Stimulated activated CD4-positive, alpha-beta T cell treated with anti-CD3 and anti-CD28 coated beads, Interleukin-12 subunit alpha, Interleukin-12 subunit beta, amount 100 ng/mL, for 4 hours (primary cell): ENCODE results near the gene KRT80.

Experiments used
- DNase-seq: peaks from one replicate; pipeline ENCODE4 v3.0.0-alpha.2; 2020

Gene KRT80

DNA sequence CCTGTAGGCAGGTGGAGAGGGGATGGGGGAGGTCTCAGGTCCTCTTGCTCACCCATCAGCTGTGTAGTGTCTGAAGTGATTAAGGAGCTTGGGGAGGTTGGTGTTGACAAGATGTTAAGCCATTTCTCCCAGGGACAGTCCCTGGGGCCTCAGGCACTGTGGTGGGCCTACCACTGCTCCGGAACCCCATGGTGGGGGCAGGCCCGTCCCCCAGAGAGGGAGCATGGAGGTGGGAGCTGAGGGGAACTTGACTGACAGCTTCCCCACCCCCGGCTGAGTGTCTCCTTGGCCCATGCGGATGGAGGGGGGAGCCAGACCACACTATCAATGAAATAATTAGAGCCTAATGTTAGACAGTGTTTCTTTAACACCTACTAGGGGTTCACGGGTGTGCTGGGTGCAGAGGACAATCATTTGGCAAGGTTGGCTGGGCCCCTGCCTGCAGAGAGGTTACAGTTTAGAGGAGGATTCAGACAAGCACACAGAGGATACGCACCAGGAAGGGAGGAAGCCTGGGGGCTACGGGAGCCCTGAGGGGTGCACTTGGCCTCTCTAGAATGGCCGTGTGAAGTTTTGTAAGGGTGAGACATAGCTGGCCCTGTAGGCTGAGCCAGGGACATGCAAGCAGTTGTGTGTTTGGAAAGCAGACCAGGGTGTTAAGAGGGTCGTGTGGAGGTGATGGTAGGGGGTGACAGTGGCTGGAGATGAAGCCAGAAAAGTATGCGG, 19.3 kb upstream of the KRT80 start:
- DNase-seq = no peak

DNA sequence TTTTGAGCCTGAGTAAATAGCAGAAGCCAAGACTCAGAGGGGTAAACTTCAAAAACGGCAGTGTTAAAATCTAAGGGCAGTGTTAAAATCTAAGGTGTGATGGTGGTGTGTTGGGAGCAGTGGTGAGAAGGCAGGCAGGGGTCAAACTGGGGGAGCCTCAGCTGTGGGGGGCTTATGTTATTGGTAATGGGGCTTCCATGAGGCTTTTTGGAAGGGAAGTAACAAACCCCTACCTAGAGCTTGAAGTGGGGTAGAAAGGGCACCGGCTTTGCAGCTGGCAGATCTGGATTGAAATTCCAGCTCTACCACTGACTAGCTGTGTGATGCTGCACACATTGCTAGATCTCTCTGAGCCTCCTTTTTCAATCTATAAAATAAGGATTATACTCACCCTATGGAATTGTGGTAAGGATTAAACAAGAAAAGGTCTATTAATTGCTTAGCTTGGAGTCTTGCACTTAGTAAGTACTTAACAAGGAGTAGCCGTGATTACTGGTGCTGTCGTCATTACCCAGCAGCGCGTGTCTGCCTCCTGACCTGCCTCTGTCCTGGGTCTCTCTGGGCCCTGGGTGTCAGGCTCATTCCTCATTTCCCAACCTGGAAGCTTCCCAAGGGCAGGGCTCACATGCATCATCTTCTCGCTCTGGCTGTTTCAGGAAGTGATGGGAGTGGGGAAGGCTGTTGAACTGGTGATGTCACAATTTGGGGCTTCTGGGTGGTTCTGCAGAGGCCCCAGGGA, 18.5 kb upstream of the KRT80 start:
- no peak for DNase-seq

DNA sequence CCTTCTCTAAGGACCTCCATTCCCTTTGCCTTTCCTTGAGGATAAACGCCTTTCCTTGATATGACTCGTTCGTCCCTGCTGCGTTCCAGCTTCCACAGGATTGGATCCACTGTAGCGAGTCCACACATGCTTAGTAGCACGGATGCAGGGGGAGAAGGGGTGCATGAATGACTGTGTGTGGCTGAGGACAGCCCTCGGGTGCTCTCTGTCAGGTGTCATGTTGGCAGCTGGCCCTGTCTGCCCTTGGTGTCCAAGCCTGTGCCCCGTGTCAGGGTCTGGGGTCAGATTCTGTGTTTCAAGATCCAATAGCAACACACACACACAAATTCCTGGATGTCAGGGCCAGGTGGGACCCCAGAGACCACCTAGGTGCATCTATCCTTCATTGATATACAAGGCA, 17.5 kb upstream of the KRT80 start:
- no peak for DNase-seq

DNA sequence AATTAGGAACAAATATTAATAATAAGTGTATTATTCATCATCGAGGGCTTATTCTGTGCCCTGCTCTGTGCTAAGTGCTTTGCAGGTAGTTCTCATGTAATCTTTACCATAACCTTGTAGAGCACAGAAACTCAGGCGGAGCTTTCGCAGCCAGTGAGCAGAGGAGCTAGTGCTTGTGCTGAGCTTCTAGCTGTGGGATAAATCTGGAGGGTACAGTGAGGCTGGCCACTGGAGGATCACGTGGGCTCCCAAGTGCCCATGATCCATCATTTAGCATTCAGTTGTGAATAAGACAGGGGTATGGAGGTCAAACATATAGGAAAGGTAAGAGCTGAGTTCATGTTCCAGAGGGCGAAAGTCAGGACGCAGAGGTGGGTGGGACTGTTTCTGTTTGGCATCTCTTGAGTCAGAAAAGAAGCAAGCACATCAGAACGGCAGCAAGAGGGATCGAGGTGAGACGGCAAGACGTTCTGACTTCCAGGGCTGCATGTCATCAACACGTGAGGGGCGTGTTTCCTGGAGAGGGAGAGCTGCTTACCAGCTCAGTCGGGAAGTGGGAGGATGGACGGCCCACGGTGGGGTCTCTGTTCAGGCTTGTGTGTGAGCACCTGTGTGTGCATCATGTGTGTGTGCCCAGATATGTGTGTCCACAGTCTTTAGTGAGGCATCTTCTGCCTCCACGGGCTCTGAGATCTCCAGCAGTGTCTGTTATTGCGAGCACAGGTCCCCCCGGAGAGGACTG, 16.8 kb upstream of the KRT80 start:
- DNase-seq = no peak

DNA sequence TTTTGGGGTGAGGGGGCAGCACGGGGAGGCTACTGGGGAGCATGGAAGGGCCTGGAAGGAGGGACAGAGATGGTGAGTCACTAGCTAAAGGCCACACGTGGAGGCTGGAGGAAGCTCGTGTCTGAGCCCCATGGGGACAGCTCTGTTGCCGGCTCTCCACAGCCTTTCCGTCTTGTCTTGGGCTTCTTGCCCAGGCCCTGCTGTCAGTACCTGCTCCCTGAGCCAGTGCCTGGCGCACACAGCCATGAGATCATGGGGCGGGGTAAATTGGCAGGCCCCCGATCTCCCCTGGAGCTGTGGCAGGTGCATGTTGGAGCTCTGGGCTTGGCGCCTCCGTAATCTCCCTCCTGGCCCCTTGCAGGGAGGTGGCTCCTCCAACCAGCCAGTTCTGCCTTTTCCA, 16.1 kb upstream of the KRT80 start:
- no peak for DNase-seq

DNA sequence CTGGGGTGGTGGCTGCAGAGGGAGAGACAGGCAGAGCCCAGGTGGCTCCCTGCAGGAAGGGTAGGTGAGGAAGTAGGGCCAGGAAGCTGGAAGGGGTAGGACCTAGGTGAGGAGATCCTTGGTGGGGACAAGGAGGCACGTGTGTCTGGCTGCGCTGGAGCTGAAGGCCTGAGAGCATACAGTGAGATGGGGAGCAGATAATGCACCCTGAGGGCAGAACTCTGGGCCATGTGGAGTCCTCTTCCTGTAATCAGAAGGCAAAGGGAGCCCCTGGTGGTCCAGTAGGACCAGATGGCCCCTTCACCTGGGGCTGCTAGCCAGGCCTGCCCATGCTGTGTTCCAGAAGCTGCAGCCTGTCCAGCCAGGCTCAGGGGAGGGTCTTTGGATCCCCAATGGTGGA, 15.3 kb upstream of the KRT80 start:
- DNase-seq = no peak

DNA sequence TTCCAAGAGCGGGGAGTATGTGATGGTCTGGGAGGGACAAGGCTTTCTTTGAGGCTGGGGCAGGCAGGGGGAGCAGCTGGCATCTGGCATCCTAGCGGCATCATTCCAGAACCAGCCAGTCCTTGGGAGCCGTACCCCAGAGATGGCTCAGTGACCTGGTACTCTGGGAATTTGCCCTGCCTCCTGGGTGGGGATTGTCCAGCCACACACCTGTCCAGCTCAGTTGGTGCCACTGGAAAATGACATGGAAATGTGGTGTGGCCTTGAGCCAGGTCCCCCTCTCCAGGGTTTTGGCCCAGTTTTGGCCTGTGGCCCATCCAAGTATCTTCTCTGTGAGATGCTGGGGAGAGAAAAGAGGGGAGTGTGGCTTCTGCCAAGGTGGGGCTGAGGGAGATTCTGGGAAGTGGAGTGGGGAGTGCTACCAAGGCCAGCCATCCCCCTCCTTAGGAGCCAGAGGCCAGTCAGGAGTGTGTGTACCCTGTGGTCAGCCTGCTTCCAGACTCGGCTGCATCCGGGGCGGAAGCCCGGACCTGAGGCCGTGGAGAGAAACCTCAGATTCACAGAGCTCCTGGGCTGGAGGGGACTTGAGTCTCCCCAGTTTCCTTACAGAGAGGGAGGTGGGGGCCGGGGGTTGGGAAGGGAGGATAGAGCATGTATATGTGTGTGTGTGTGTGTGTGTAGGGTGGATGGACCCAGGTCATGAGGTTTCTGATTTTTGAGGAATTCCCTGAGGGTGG, 14.7 kb upstream of the KRT80 start:
- DNase-seq = no peak

DNA sequence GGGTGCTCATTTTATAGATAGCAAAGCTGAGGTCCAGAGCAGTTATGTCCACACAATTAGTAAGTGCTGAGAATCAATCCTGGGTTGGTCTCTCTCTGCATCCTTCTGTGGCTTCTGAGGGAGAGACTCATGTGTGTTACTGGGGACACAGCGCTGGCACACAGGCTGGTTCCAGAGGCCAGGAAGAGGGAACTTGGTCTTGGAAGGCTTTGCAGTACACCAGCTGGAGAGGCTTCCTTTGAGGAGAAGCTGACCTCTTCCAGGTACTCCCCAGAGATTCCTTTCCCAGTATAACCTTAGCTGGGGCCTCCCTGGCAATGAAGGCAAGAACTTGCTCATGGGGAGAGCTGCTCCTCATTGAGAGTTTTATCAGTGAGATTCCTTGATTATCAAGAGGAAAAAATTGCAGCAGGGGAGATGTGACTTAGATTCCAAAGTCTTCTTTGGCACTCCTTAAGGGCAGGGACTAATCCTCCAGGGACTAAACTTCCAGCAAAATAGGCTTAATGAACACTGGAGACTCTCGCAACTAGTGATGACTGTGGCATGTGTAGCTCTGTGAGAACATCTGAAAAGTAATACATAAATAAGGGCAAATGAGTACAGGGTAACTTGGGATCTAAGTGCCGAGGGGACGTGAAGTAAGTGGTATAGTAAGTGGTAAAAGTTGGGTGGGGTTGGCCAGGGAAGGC, 13.9 kb upstream of the KRT80 start:
- DNase-seq = no peak

DNA sequence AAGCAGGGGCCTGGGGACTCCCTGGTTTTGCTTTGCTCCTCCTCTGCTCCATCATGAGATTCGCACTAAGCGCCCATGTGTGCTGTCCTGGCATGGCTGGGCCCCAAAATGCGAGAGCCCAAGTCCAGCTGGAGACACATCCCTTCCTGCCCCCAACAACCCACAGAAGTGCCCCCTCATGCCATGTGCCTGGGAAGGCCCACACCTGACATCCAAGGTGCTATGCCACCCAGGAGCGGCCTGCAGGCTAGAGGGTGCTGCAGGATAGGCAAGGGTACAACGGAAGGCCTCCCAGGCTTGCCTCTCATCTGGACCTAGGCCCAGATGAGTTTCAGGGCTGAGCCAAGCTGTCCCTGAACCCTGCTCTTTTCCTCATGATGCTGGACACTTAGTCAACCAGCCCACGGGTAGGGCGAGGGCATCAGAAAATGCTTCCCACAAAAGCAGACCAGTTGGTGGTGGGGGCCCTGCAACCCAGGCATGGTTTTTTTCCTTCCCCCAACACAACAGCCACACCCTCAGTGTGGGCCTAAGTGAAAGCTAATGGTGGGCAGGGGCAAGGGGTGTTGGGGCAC, 13.2 kb upstream of the KRT80 start:
- no peak for DNase-seq

DNA sequence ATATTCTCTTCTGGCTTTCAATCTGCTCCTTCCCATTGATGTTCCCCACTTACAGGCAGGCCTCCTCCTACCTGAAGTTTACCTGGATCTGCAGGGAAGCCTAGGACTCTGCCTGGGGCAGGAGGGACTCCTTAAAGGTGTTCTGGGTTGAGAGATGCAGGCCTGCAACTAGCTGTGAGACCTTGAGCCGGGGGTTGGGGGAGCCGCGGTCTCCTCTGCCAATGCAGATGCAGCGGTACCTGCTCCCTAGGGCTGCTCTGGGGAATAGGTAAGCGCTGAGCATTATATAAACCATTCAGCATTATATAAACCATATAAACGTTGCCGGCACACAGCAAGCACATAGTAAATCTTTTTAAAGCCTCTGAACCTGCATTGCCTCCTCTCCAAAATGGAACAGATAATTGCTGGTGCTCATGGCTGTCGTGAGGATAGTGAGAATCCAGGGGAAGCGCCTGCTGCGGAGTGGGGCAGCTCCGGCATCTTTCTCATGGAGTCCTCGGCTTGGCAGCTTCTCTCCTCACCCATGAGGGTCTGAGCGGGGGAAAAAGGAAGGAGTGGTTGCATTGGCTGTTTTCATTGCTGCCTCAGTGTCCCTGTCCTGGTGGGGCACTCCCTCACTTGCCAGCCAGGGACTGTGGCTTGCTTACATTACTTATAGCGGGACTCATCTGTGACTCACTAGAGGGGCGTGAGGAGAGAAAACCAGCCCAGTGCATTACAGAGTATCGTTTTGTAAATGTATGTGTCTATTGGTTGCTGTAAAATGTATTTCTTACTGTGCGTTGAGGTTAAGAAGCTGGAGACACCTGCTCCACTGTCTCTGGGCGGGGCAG, 12.5 kb upstream of the KRT80 start:
- DNase-seq = no peak

DNA sequence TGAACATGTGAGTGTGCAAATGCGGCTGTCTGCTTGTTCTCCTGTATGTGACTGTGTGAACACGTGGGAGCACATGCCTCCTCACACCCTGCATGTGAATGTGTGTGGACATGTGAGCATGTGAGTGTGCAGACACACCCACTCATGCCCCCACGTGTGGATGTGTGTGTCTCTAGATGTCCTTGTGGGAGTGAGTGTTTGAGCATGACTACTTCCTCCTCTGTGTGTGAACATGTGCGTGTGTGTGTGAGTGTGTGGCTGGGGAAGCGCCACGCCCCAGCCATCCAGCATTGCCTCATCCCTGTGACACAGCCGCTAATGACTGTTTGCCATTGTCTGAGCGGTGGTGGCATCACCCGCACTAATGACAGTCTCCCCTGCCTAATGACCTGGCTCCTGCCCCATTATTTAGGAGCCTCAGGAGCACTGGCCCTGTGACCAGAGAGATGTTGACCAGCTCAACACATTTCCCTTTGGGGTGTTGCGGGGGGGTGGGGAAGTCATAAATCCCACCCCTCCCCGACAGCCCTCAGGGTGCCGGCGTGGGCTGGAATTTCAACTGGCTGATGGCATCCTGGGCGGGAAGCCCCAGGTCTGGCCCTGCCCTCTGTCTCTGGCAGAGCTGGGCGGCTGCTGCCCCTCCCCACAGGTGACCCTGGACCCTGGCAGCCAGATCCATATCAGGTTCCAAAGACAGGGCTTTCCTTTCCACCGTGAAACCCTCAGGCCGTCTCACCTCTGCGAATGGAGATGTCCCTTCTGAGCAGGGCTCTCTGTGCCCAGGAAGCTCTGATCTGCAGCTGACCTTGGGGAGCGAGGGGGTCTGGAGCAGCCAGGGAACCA, 11.5 kb upstream of the KRT80 start:
- DNase-seq = no peak

DNA sequence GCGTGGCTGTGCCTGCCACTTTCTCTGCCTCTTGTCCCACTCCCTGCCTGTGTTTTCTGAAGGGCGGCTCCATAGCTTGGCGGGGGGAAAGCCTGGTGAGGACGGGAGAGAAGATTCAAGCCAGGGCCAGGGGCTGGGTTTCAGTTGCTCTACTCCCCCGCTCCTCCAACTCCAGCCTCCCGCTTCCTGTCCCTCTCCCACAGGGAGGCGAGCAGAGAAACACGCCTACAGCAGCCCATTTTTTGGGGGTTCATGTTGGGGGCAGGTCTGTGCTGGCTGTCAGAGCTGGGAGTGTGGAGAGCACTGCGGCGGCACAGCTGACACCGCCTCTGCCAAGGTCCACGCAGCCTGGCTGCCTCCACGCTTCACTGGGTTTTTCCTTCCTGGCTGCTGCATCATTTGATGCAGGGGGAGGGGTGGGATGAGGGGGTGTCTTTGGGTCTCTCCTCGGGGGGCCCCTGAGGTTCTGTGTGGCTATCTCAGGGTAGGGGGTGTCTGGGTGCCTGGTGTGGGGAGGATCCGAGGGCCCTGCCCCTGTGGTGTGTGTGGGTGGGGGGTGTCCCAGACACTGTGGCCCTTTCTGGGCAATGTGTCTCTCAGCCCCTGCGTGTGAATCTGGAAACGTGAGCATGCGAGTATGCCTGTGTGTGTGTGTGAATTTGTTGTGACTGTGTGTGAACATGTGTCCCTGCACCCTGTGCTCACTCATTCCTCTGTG, 10.7 kb upstream of the KRT80 start:
- no peak for DNase-seq

DNA sequence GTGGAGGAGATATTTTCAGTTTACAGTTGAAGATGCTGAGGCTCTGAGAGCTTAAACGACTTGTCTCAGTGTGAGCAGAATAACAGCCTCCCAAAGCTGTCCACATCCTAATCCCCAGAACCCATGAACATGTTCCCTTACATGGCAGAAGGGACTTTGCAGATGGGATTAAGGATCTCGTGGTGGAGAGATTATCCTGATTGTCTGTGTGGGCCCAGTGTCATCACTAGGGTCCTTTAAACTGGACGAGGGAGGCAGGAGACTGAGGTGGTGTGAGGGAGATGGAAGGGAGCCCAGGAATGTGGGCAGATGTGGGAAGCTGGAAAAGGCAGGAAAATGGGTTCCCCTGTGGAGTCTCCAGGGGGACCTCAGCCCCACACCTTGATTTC, 9.6 kb upstream of the KRT80 start:
- no peak for DNase-seq

DNA sequence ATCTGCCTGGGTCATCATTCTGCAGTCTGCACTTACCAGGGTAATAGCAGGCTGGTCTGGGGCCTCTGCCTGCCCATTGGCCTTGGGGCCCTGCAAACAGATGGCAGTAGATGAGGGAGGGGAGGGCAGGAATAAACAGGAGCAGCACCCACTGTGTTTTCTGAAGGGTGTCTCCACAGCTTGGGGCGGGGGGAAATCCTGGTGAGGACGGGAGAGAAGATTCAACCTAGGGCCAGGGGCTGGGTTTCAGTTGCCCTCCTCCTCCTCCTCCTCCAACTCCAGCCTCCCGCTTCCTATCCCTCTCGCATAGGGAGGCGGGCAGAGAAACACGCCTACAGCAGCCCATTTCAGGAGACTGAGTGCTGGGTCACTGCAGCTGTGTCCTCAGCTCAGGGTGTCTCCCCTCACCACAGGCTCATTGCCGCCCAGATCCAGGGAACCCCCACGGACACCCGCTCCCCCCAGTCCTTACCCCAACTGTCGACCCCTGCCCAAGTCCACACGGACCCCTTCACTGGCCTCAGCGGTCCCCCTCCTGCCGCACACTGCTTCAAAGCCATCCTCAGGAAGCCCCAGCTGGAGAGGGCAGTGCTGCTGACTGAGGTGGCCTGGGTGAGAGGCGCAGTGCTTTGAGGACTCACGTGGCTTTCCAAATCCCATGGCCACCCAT, 9.1 kb upstream of the KRT80 start:
- no peak for DNase-seq

DNA sequence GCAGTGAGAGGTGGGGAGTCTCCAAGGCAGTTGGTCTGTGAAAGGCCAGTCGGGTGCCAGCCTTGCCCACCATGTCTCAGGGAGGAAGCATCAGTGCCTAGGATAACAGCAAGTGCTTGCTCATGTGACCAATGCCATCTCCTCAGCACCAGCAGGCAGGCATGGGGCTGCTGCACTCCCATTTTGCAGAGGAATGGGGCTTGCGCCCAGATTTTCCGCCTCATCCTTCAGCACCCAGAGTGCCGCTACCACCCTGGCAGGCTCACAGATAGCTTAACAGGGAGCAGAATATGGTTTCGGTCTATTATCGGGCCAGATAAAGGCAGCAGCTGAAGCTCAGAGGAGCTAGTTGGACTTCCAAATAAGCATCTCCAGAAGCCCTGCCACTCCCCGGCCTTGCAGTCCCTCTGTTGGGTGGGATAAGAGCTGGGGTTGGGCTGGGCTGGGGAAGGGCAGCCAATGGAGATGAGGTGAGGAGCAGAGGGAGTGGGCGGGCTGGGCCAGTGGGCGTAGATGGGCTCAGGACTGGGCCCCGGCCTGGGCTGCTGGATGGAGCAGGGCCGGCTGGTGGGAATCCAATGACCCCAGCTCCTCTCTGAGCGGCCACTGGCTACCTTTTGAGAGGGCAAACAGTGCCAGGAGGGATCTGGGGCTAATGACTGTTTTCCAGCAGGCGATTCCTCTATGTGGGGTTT, 8.4 kb upstream of the KRT80 start:
- no peak for DNase-seq

DNA sequence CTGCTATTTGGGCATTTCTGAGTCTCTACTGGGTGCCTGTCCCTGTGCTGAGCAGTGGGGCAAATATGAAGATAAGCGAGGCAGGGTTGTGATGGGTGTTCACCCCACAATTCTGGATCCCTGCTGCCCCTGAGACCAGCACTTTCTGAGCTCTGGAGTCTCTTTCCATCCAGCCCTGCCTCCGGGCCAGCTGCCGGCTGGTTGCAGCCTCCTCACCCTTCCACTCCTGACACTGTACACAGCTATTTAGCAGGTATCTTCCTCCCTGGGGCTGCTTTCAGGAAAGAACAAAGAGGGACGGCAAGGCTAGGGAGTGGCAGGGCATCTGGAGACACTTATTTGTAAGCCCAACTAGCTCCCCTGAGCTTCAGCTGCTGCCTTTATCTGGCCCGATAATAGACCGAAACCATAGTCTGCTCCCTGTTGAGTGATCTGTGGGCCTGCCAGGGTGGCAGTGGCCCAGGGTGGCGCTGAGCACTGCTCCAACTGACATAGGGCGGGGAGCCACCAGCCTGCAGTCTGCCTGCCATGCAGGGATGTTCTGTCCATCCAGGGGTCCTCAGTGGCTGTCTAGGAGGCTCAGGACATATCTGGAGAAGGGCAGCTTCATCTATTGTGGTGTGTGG, 7.6 kb upstream of the KRT80 start:
- no peak for DNase-seq

DNA sequence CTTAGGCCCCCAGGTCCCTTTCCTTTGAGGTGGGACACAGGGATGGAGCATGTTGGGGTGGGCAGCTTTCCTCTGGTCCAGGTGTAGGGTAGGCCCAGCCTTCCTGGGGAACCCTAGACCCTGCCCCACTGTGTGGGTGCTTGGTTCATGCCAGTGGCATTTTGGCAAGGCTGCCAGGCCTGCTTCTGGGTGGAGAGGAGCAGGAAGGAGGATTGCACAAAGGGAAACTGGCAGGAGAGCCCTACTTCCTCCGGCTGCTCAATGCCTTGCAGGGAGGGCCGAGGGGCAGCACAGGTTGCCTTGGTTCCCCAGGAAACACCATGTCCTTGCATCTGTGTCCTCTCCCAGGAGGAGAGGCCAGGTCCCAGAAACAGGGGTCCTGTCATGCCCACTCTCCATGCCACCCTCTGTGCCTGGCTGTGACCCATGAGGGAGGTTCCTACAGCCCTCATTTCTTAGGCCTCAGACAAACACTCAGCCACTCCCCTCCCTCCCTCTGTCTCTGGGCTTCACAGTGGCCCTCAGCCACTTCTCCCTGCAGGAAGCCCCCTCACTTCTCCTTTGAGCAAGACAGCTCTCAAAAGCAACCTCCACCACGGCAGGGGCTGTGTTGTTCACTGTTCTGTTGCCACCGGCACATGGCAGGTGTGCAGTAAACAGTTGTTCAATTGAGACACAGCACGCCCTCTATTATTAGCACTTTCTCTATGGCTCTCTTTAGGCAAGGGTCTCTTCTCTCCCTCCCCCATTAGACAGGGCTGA, 6.8 kb upstream of the KRT80 start:
- DNase-seq = no peak
